ENCODE measurements around the gene AFAP1L1.

Gene AFAP1L1

DNA sequence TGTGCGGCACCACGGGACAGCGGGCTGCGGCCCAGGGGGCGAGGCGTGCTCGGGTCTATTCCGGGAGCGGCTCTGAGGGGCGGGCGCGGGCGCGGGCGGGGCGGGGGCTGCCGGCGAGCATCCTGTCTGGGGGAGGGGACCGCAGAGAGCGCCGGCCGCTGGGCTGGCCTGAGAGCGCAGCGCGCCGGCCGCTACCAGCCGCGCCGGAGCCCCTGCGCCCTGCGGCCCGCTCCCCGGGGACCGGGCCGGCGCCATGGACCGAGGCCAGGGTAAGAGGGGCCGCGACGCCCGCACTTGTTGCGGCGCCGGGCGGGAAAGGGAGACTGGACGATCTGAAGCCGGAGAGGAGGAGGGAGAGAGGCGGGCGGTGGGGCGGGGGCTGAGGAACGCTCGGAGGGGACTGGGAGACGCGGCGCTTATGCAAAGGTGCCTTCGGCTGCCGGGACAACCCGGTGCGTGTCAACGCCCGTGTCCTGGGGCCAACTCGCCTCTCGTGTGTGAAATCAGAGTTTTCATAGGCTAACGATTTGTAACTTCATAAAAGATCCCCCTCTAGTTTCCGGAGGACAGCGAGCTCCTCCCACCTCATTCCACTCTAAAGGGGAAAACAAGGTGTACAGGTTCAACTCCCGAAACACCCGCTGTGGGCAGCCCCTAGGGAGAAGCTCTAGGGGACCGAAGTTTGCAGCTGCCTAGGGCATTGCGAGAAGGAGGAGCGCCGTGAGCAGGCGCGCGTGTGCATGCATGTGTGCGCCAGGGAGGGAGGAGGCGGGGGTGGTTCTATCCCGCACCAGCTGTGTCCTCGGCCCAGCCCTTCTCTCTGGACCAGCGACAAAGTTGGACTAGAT lies at the start of gene AFAP1L1:
Gene AFAP1L1, plus strand, starts transcription at position 144 of the 848 bp plus-strand sequence. Its CDS starts 110 bp downstream, at position 254.
- no peak for TF ChIP-seq ZNF384 (IDR thresholded peaks at IDR 0.05)
- no peak for TF ChIP-seq FOXM1 (IDR thresholded peaks at IDR 0.05; ENCODE audit: borderline replicate concordance)
- no peak for TF ChIP-seq CTBP1 (IDR thresholded peaks at IDR 0.05; ENCODE audit: borderline replicate concordance)
- no peak for TF ChIP-seq ELF4 (IDR thresholded peaks at IDR 0.05)
- no peak for TF ChIP-seq ARNT (IDR thresholded peaks at IDR 0.05)
- peak; percentile 40 for TF ChIP-seq L3MBTL2 (conservative IDR thresholded peaks at IDR 0.05)
- TF ChIP-seq FOXA1 (IDR thresholded peaks at IDR 0.05): no peak
- POLR2A ChIA-PET: interaction anchor here (0.8 to 0.9 kb wide), 2 partner anchors 29 to 49 kb away, joined by 3 read pairs; no protein-coding TSS in a partner anchor
- CTCF ChIA-PET: interaction anchor here (1.0 kb wide), 1 partner anchor 134 kb away, joined by 3 read pairs; no protein-coding TSS in a partner anchor
- DNase-seq (ENCODE audit: extremely low spot score): peak; percentile 58

DNA sequence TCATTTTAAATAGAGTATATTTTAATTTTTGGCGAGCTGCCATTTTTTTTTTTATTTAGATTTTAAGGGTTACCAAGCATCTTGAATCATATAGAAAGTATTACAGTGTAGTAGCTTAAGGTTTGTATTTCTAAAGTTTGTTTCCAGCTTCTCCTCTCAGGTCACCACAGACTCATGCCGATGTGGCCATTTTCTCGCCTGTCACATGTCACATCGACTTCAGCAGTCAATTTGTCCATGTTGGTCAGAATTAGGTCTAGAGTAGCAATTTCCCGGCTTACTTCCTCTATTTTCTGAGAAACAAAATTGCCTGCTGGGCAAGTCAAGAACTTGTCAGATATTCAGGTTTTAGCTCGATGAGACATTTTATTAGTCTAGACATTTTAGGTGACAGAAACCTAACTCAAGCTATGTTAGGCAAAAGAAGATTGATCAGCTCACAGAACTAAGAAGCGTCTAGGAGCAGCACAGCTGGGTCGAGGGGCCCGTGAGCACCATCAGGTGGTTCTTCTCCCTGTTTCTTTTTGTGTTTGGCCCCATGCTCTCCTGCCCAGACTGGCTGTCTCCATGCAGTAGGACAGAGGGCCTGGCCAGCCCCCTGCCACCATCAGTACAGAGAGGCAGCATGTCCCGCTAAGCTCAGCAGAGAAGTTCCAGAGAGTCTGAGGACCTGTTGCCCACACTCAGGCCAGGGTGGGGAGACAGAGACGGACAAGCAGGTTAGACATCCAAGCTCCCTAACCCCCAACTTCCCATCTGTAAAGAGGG lies 48.4 kb upstream of the AFAP1L1 start:
- POLR2A ChIA-PET: no interaction called here
- no peak for DNase-seq (ENCODE audit: extremely low spot score)
- no peak for TF ChIP-seq ZNF384 (IDR thresholded peaks at IDR 0.05)
- no peak for TF ChIP-seq NFRKB (IDR thresholded peaks at IDR 0.05)
- TF ChIP-seq SP1 (IDR thresholded peaks at IDR 0.05): no peak
- no peak for TF ChIP-seq CTBP1 (IDR thresholded peaks at IDR 0.05; ENCODE audit: borderline replicate concordance)
- no peak for TF ChIP-seq SUZ12 (IDR thresholded peaks at IDR 0.05)
- TF ChIP-seq, protein P1, sequence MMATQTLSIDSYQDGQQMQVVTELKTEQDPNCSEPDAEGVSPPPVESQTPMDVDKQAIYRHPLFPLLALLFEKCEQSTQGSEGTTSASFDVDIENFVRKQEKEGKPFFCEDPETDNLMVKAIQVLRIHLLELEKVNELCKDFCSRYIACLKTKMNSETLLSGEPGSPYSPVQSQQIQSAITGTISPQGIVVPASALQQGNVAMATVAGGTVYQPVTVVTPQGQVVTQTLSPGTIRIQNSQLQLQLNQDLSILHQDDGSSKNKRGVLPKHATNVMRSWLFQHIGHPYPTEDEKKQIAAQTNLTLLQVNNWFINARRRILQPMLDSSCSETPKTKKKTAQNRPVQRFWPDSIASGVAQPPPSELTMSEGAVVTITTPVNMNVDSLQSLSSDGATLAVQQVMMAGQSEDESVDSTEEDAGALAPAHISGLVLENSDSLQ (IDR thresholded peaks at IDR 0.05): no peak
- no peak for TF ChIP-seq HDGF (IDR thresholded peaks at IDR 0.05; ENCODE audit: borderline replicate concordance)
- TF ChIP-seq TARDBP (IDR thresholded peaks at IDR 0.05): no peak
- TF ChIP-seq LEF1 (IDR thresholded peaks at IDR 0.05; ENCODE audit: borderline replicate concordance): no peak
- TF ChIP-seq FOXM1 (IDR thresholded peaks at IDR 0.05; ENCODE audit: borderline replicate concordance): no peak
- TF ChIP-seq BHLHE40 (IDR thresholded peaks at IDR 0.05; ENCODE audit: borderline replicate concordance): no peak
- TF ChIP-seq ARNT (IDR thresholded peaks at IDR 0.05): no peak
- TF ChIP-seq L3MBTL2 (conservative IDR thresholded peaks at IDR 0.05): no peak
- no peak for TF ChIP-seq ELF4 (IDR thresholded peaks at IDR 0.05)
- no peak for TF ChIP-seq FOXK2 (IDR thresholded peaks at IDR 0.05)
- CTCF ChIA-PET: interaction anchor here (0.6 kb wide), 1 partner anchor 1781 kb away, joined by 3 read pairs; no protein-coding TSS in a partner anchor

DNA sequence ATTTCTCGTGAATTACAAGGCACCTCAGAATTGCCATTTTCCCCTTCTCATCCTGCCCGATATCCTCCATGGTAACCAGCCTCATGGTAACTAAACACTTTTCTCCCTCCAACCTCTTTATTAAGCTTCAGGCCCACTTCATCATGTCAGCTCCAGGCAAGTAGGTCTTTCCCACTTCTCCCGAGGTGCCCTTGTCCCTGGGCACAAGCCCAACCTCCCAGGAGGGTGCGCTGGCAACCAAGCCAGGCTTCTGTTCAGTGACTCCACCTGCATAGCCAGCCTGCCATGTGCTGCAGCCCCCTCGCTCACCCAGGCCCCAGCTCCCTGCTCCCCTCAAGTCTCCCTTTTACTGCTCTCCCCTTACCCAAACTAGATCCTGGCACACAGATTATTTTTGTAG lies 47.4 kb upstream of the AFAP1L1 start:
- CTCF ChIA-PET: interaction anchor here (1.0 kb wide), 1 partner anchor 11 kb away, joined by 3 read pairs; no protein-coding TSS in a partner anchor
- POLR2A ChIA-PET: no interaction called here
- TF ChIP-seq NFRKB (IDR thresholded peaks at IDR 0.05) (no peak), HDGF (IDR thresholded peaks at IDR 0.05; ENCODE audit: borderline replicate concordance) (no peak), LEF1 (IDR thresholded peaks at IDR 0.05; ENCODE audit: borderline replicate concordance) (no peak)
- TF ChIP-seq, protein P1 (IDR thresholded peaks at IDR 0.05): no peak
- no peak for DNase-seq (ENCODE audit: extremely low spot score)

DNA sequence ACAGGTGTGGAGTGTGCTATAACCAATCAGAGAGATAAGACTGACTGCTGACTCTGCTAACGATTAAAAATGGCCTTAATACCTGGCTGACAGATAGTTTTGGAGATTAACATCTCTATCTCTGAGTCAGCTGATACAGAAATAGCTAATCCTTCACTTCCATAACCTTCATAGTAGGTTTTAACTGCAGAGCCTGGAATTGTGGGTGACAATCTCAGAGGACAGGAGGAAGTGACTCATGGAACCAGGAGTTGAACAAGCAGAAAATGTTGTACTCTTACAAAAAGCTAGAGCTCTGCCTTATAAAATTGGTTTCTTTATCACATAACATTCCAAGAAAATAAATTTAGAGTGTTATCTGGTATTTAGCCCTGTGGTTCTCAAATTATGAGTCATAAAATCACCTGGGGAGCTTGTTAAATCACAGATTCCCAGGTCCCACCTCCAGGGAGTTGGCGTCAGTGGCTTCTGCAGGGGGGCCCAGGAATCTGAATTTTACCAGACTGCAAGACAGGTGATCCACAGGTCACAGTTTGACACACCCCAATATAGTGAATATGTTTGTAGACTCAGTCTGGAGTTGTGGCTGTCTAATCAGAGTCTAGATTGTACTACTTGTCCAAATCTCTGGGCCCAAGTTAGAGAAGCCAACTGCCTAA lies 44.4 kb upstream of the AFAP1L1 start:
- TF ChIP-seq, protein P1 (IDR thresholded peaks at IDR 0.05): no peak
- TF ChIP-seq FOXM1 (IDR thresholded peaks at IDR 0.05; ENCODE audit: borderline replicate concordance): no peak
- TF ChIP-seq L3MBTL2 (conservative IDR thresholded peaks at IDR 0.05): no peak
- no peak for TF ChIP-seq LEF1 (IDR thresholded peaks at IDR 0.05; ENCODE audit: borderline replicate concordance)
- no peak for TF ChIP-seq TARDBP (IDR thresholded peaks at IDR 0.05)
- no peak for TF ChIP-seq ELF4 (IDR thresholded peaks at IDR 0.05)
- no peak for TF ChIP-seq ZNF384 (IDR thresholded peaks at IDR 0.05)
- no peak for TF ChIP-seq FOXK2 (IDR thresholded peaks at IDR 0.05)
- ChIA-PET CTCF (interaction anchor here (0.5 kb wide), 1 partner anchor 20 kb away, joined by 4 read pairs; no protein-coding TSS in a partner anchor), POLR2A (no interaction called here)
- DNase-seq (ENCODE audit: extremely low spot score): no peak

DNA sequence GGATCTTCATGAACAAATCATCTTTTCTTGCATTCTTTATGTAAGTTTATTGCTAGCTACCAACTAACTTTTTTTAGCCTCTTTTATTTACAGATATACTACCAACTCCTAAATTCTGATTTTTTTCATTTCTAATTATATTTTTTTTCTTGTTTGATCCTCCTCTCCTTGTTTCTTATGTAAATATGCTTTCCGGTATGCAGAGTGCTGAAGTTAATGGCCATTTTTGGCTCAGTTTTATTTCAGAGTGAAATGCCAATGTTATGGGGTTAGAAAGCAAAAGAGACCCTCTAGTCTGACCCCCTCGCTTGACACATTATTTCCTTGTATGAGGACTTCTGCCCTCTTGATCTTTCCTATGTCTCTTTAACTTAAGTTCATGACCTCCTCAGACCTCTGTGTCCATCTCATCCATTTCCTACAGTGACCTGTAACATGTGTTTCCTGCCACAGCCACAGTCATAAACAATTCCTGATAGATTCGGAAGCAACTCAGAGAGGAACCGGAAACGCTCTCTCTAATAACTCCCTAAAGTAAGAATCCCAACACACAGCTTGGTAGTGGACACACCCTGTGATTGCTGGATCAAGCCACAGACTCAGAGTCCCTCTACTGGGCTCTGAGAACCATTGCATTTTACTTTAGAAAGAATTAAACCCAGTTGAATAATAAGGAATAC lies 42.9 kb upstream of the AFAP1L1 start:
- peak; percentile 56 for DNase-seq (ENCODE audit: extremely low spot score)
- POLR2A ChIA-PET: interaction anchor here (0.7 kb wide), 1 partner anchor 116 kb away, joined by 3 read pairs; the partner anchor contains the start of gene GRPEL2
- no peak for TF ChIP-seq SUZ12 (IDR thresholded peaks at IDR 0.05)
- TF ChIP-seq NFRKB (IDR thresholded peaks at IDR 0.05): no peak
- no peak for TF ChIP-seq TARDBP (IDR thresholded peaks at IDR 0.05)
- TF ChIP-seq ELF4 (IDR thresholded peaks at IDR 0.05): no peak
- no peak for TF ChIP-seq FOXK2 (IDR thresholded peaks at IDR 0.05)
- TF ChIP-seq, protein P1 (IDR thresholded peaks at IDR 0.05): no peak
- TF ChIP-seq FOXM1 (IDR thresholded peaks at IDR 0.05; ENCODE audit: borderline replicate concordance): no peak
- TF ChIP-seq SP1 (IDR thresholded peaks at IDR 0.05): no peak
- CTCF ChIA-PET: interaction anchor here (0.6 to 0.8 kb wide), 4 partner anchors 44 to 488 kb away, joined by 3 read pairs; no protein-coding TSS in a partner anchor
